Loucy (cell line): Measurements from ENCODE around the gene TTC23.

Source experiments
- H2AFZ ChIP-seq: fragments of 200-600 bp; sonication (generic); 2 replicates; pipeline ENCODE4 v1.6.0; 2016; ENCODE audit warnings: antibody characterized with exemption, mild to moderate bottlenecking, low read length, moderate library complexity
- H3F3A ChIP-seq: fragments of 200-600 bp; 2 replicates; pipeline ENCODE4 v1.6.0; 2016; ENCODE audit warnings: antibody characterized with exemption, low read depth, mild to moderate bottlenecking
- H3K27me3 ChIP-seq: fragments of 200-600 bp; sonication (generic); 2 replicates; pipeline ENCODE4 v1.6.1; 2014; ENCODE audit warnings: low read length, mild to moderate bottlenecking; ENCODE audit not compliant: insufficient read depth, poor library complexity, severe bottlenecking
- H3K36me3 ChIP-seq: fragments of 200-600 bp; sonication (generic); 2 replicates; pipeline ENCODE4 v1.6.1; 2016; ENCODE audit warnings: low read length; ENCODE audit not compliant: insufficient read depth
- H3K4me1 ChIP-seq: fragments of 200-600 bp; sonication (generic); 2 replicates; pipeline ENCODE4 v1.5.1; 2014; ENCODE audit warnings: low read length, mild to moderate bottlenecking; ENCODE audit not compliant: insufficient read depth, poor library complexity, severe bottlenecking
- H3K4me2 ChIP-seq: fragments of 200-600 bp; sonication (generic); 2 replicates; pipeline ENCODE4 v1.6.0; 2014; ENCODE audit warnings: antibody characterized with exemption, low read length, low read depth, mild to moderate bottlenecking; ENCODE audit not compliant: poor library complexity, severe bottlenecking
- H3K4me3 ChIP-seq: fragments of 200-600 bp; sonication (generic); 2 replicates; pipeline ENCODE4 v1.5.1; 2014; ENCODE audit warnings: low read length, mild to moderate bottlenecking, mixed read lengths; ENCODE audit not compliant: poor library complexity, severe bottlenecking
- H3K79me2 ChIP-seq: fragments of 200-600 bp; sonication (generic); 2 replicates; pipeline ENCODE4 v1.6.1; 2014; ENCODE audit warnings: low read length; ENCODE audit not compliant: insufficient read depth
- H3K9ac ChIP-seq: fragments of 200-600 bp; sonication (generic); 2 replicates; pipeline ENCODE4 v1.6.0; 2014; ENCODE audit warnings: mild to moderate bottlenecking, low read depth, low read length, moderate library complexity; ENCODE audit not compliant: poor library complexity, severe bottlenecking
- H3K9me2 ChIP-seq: fragments of 200-600 bp; sonication (generic); replicated peaks from 2 replicates; pipeline ENCODE4 v1.6.1; 2016; ENCODE audit warnings: low read depth, low read length, mixed read lengths
- H3K9me3 ChIP-seq: fragments of 200-600 bp; sonication (generic); 2 replicates; pipeline ENCODE4 v1.6.1; 2014; ENCODE audit warnings: mild to moderate bottlenecking, antibody characterized with exemption, low read length, low read depth; ENCODE audit not compliant: insufficient read depth
- H4K20me1 ChIP-seq: fragments of 200-600 bp; sonication (generic); 2 replicates; pipeline ENCODE4 v1.6.0; 2014; ENCODE audit warnings: antibody characterized with exemption, low read length, mild to moderate bottlenecking; ENCODE audit not compliant: insufficient read depth, poor library complexity, severe bottlenecking
- CTCF ChIP-seq: fragments of 200-600 bp; sonication (generic); conservative IDR thresholded peaks from 2 replicates; pipeline ENCODE4 v1.5.1; 2014; ENCODE audit warnings: mild to moderate bottlenecking, antibody characterized with exemption, low read length
- EZH2phosphoT487 ChIP-seq: fragments of 200-600 bp; IDR thresholded peaks from 2 replicates; pipeline ENCODE4 v1.6.1; 2018; ENCODE audit warnings: antibody characterized with exemption, mild to moderate bottlenecking, moderate library complexity, borderline replicate concordance

Gene TTC23

GRCh38 chr15:99110581-99111320, 138.6 kb downstream of the TTC23 start:
- H3K9ac ChIP-seq: no peak overlapping the region
- TF ChIP-seq CTCF: no peak
- no peak for TF ChIP-seq EZH2phosphoT487
- no peak overlapping the region for H3K4me3 ChIP-seq

GRCh38 chr15:99110093-99110492, 139.3 kb downstream of the TTC23 start:
- Histone ChIP-seq H3K9me3 (no peaks in the 10 kb centered on the region), H3K27me3 (no peaks in the 10 kb centered on the region), H3K36me3 (no peaks in the 10 kb centered on the region), H3K79me2 (no peaks in the 10 kb centered on the region), H3K4me2 (no peak overlapping the region), H3K9me2 (no peaks in the 10 kb centered on the region), H3K4me3 (no peak overlapping the region), H3K4me1 (peaks cover 5% of the 10 kb centered on the region), H2AFZ (no peak overlapping the region), H3F3A (no peaks in the 10 kb centered on the region), H3K9ac (no peak overlapping the region), H4K20me1 (no peaks in the 10 kb centered on the region)
- TF ChIP-seq CTCF: no peak

More at GRCh38 chr15:99110581-99111320, 138.6 kb downstream of the TTC23 start:
- Histone ChIP-seq H3K9me2 (no peaks in the 10 kb centered on the region), H3K79me2 (no peaks in the 10 kb centered on the region), H4K20me1 (no peaks in the 10 kb centered on the region), H3K4me2 (no peak overlapping the region), H3K27me3 (no peaks in the 10 kb centered on the region), H3K4me1 (peaks cover 5% of the 10 kb centered on the region), H2AFZ (no peak overlapping the region), H3K36me3 (no peaks in the 10 kb centered on the region), H3K9me3 (no peaks in the 10 kb centered on the region), H3F3A (no peaks in the 10 kb centered on the region)

GRCh38 chr15:99109555-99110021, 139.8 kb downstream of the TTC23 start:
- Histone ChIP-seq H3K4me1 (peaks cover 5% of the 10 kb centered on the region), H3K36me3 (no peaks in the 10 kb centered on the region)

More at GRCh38 chr15:99109555-99110021, 139.8 kb downstream of the TTC23 start:
- Histone ChIP-seq H3K79me2 (no peaks in the 10 kb centered on the region), H3K9me2 (no peaks in the 10 kb centered on the region), H2AFZ (no peak overlapping the region), H3K9me3 (no peaks in the 10 kb centered on the region), H3K4me2 (no peak overlapping the region), H3K27me3 (no peaks in the 10 kb centered on the region), H3K9ac (no peak overlapping the region), H4K20me1 (no peaks in the 10 kb centered on the region), H3K4me3 (no peak overlapping the region), H3F3A (no peaks in the 10 kb centered on the region)
- TF ChIP-seq CTCF: no peak
- no peak for TF ChIP-seq EZH2phosphoT487
